WTC11 (cell line): Measurements from ENCODE around the gene CGB7. TPM values are rescaled to one million over a fixed set of nuclear protein-coding genes. Genes with fewer than 3 reads are reported as not detected.

Source experiments
- ARID4B ChIP-seq: sonication (generic); formaldehyde crosslinking; IDR thresholded peaks from 2 replicates; pipeline ENCODE4 v1.8.0; 2023; ENCODE audit warnings: missing genetic modification reagents, mild to moderate bottlenecking, borderline replicate concordance
- ATF2 ChIP-seq: sonication (generic); formaldehyde crosslinking; IDR thresholded peaks from 2 replicates; pipeline ENCODE4 v1.8.1; 2022; ENCODE audit warnings: low read depth, missing genetic modification reagents, borderline replicate concordance
- CBFB ChIP-seq: sonication (generic); formaldehyde crosslinking; IDR thresholded peaks from 2 replicates; pipeline ENCODE4 v1.8.1; 2022; ENCODE audit warnings: mild to moderate bottlenecking, low read depth, missing genetic modification reagents
- CREM ChIP-seq: sonication (generic); formaldehyde crosslinking; IDR thresholded peaks from 2 replicates; pipeline ENCODE4 v1.8.1; 2022; ENCODE audit warnings: mild to moderate bottlenecking, missing genetic modification reagents, moderate library complexity
- E2F1 ChIP-seq: sonication (generic); formaldehyde crosslinking; IDR thresholded peaks from 2 replicates; pipeline ENCODE4 v1.8.0; 2022; ENCODE audit warnings: mild to moderate bottlenecking, missing genetic modification reagents
- ELF4 ChIP-seq: sonication (generic); formaldehyde crosslinking; IDR thresholded peaks from 2 replicates; pipeline ENCODE4 v1.8.1; 2022; ENCODE audit warnings: low read depth, mild to moderate bottlenecking, moderate library complexity, missing genetic modification reagents
- FOXK1 ChIP-seq: sonication (generic); formaldehyde crosslinking; IDR thresholded peaks from 2 replicates; pipeline ENCODE4 v1.8.0; 2022; ENCODE audit warnings: mild to moderate bottlenecking, moderate library complexity, missing genetic modification reagents
- FOXP4 ChIP-seq: sonication (generic); formaldehyde crosslinking; IDR thresholded peaks from 2 replicates; pipeline ENCODE4 v1.8.0; 2022; ENCODE audit warnings: mild to moderate bottlenecking, missing genetic modification reagents
- GABPB1 ChIP-seq: sonication (generic); formaldehyde crosslinking; IDR thresholded peaks from 2 replicates; pipeline ENCODE4 v1.8.1; 2023; ENCODE audit warnings: mild to moderate bottlenecking, missing genetic modification reagents
- GRHL2 ChIP-seq: fragments of 250-450 bp; sonication (Bioruptor Pico); IDR thresholded peaks from 2 replicates; pipeline ENCODE4 v1.8.0; 2022; ENCODE audit warnings: mild to moderate bottlenecking, moderate library complexity; ENCODE audit not compliant: insufficient replicate concordance, severe bottlenecking
- HMGA2 ChIP-seq: fragments of 250-450 bp; sonication (Bioruptor Pico); IDR thresholded peaks from 2 replicates; pipeline ENCODE4 v1.4.0; 2021; ENCODE audit warnings: mild to moderate bottlenecking, moderate library complexity
- IRF1 ChIP-seq: sonication (generic); formaldehyde crosslinking; IDR thresholded peaks from 2 replicates; pipeline ENCODE4 v1.8.0; 2023; ENCODE audit warnings: missing genetic modification reagents
- MAX ChIP-seq: sonication (generic); formaldehyde crosslinking; IDR thresholded peaks from 2 replicates; pipeline ENCODE4 v1.8.0; 2022; ENCODE audit warnings: mild to moderate bottlenecking, missing genetic modification reagents
- MYBL2 ChIP-seq: sonication (generic); formaldehyde crosslinking; IDR thresholded peaks from 2 replicates; pipeline ENCODE4 v1.8.1; 2023; ENCODE audit warnings: mild to moderate bottlenecking, moderate library complexity, missing genetic modification reagents
- NFE2L1 ChIP-seq: sonication (generic); formaldehyde crosslinking; IDR thresholded peaks from 2 replicates; pipeline ENCODE4 v1.8.1; 2023; ENCODE audit warnings: missing genetic modification reagents
- PRRX2 ChIP-seq: fragments of 250-450 bp; sonication (Bioruptor Pico); IDR thresholded peaks from 2 replicates; pipeline ENCODE4 v1.8.0; 2021; ENCODE audit warnings: mild to moderate bottlenecking
- RELA ChIP-seq: sonication (generic); formaldehyde crosslinking; IDR thresholded peaks from 2 replicates; pipeline ENCODE4 v1.8.1; 2022; ENCODE audit warnings: missing genetic modification reagents, mild to moderate bottlenecking, borderline replicate concordance
- RORB ChIP-seq: fragments of 250-450 bp; sonication (Bioruptor Pico); IDR thresholded peaks from 2 replicates; pipeline ENCODE4 v1.9.0; 2021; ENCODE audit warnings: mild to moderate bottlenecking
- SMAD4 ChIP-seq: sonication (generic); formaldehyde crosslinking; IDR thresholded peaks from 2 replicates; pipeline ENCODE4 v1.8.0; 2022; ENCODE audit warnings: mild to moderate bottlenecking, missing genetic modification reagents
- SP1 ChIP-seq: sonication (generic); formaldehyde crosslinking; conservative IDR thresholded peaks from 2 replicates; pipeline ENCODE4 v1.8.1; 2022; ENCODE audit warnings: missing genetic modification reagents
- TCF7 ChIP-seq: sonication (generic); formaldehyde crosslinking; IDR thresholded peaks from 2 replicates; pipeline ENCODE4 v1.8.0; 2022; ENCODE audit warnings: mild to moderate bottlenecking, low read depth, missing genetic modification reagents, moderate library complexity
- TEAD4 ChIP-seq: sonication (generic); formaldehyde crosslinking; IDR thresholded peaks from 2 replicates; pipeline ENCODE4 v1.8.0; 2022; ENCODE audit warnings: mild to moderate bottlenecking, missing genetic modification reagents
- TP53 ChIP-seq: sonication (generic); formaldehyde crosslinking; IDR thresholded peaks from 2 replicates; pipeline ENCODE4 v1.8.1; 2023; ENCODE audit warnings: mild to moderate bottlenecking, missing genetic modification reagents
- ZBTB21 ChIP-seq: sonication (generic); formaldehyde crosslinking; IDR thresholded peaks from 2 replicates; pipeline ENCODE4 v1.8.1; 2023; ENCODE audit warnings: mild to moderate bottlenecking, missing genetic modification reagents, borderline replicate concordance
- ZBTB43 ChIP-seq: sonication (generic); formaldehyde crosslinking; IDR thresholded peaks from 2 replicates; pipeline ENCODE4 v1.8.1; 2023; ENCODE audit warnings: mild to moderate bottlenecking, missing genetic modification reagents
- ZNF219 ChIP-seq: sonication (generic); formaldehyde crosslinking; IDR thresholded peaks from 2 replicates; pipeline ENCODE4 v1.8.0; 2023; ENCODE audit warnings: missing genetic modification reagents, mild to moderate bottlenecking, borderline replicate concordance
- ZNF232 ChIP-seq: sonication (generic); formaldehyde crosslinking; IDR thresholded peaks from 2 replicates; pipeline ENCODE4 v1.8.0; 2022; ENCODE audit warnings: mild to moderate bottlenecking, missing genetic modification reagents
- ZNF416 ChIP-seq: fragments of 250-450 bp; sonication (Bioruptor Pico); IDR thresholded peaks from 2 replicates; pipeline ENCODE4 v1.9.0; 2021; ENCODE audit warnings: mild to moderate bottlenecking, inconsistent platforms
- total RNA-seq: library from RNA; stranded (reverse); gene quantifications from 3 replicates; pipeline ENCODE4 v1.2.3, GENCODE V29; 2021

Gene CGB7
- total RNA-seq, 1 experiment from 2014 or later = 1.6 TPM

- peak; percentile 93 for TF ChIP-seq NFE2L1 (CRISPR knock-in tag)
- peak; percentile 91 for TF ChIP-seq TCF7 (CRISPR knock-in tag)
- TF ChIP-seq GRHL2 (CRISPR knock-in tag) = no peak
- TF ChIP-seq FOXK1 (CRISPR knock-in tag) = peak; percentile 78
- TF ChIP-seq SP1 (CRISPR knock-in tag) = peak; percentile 80
- peak; percentile 89; the same call in 1 of the 2 replicates for TF ChIP-seq RELA (CRISPR knock-in tag)
- TF ChIP-seq GABPB1 (CRISPR knock-in tag) = no peak
- peak; percentile 69; the same call in 1 of the 2 replicates for TF ChIP-seq CBFB (CRISPR knock-in tag)
- no peak for TF ChIP-seq ZNF416 (CRISPR knock-in tag)
- TF ChIP-seq ATF2 (CRISPR knock-in tag) = peak; percentile 71; the same call in 1 of the 2 replicates
- peak; percentile 66 for TF ChIP-seq ELF4
- 0 out of 2 replicates have a peak, but pooled peaks have one; percentile 32 for TF ChIP-seq ZBTB21 (CRISPR knock-in tag)
- peak; percentile 65; the same call in 1 of the 2 replicates for TF ChIP-seq CREM (CRISPR knock-in tag)
- peak; percentile 74 for TF ChIP-seq TEAD4 (CRISPR knock-in tag)
- no peak for TF ChIP-seq RORB (CRISPR knock-in tag)
- TF ChIP-seq ZNF232 (CRISPR knock-in tag) = peak; percentile 79; the same call in 1 of the 2 replicates
- TF ChIP-seq HMGA2 (CRISPR knock-in tag) = no peak
- peak; percentile 93 for TF ChIP-seq IRF1 (CRISPR knock-in tag)
- peak; percentile 91 for TF ChIP-seq MYBL2 (CRISPR knock-in tag)
- TF ChIP-seq SMAD4 = peak; percentile 46; the same call in 1 of the 2 replicates
- TF ChIP-seq ZBTB43 (CRISPR knock-in tag) = peak; percentile 75; the same call in 1 of the 2 replicates
- peak; percentile 86 for TF ChIP-seq E2F1
- TF ChIP-seq ARID4B (CRISPR knock-in tag) = peak; percentile 95
- TF ChIP-seq PRRX2 (CRISPR knock-in tag) = no peak
- TF ChIP-seq ZNF219 (CRISPR knock-in tag) = peak; percentile 78
- TF ChIP-seq FOXP4 (CRISPR knock-in tag) = peak; percentile 95
- peak; percentile 95 for TF ChIP-seq TP53 (CRISPR knock-in tag)
- TF ChIP-seq MAX = peak; percentile 97
Observed at GRCh38 chr19:49071860-49072547, 14.5 kb upstream of the CGB7 start (continued).
